Endothelial cell of hepatic sinusoid (primary cell): Measurements from ENCODE around the gene ATRX.
"Not testable (repeated sequence)": the region's sequence is repeated elsewhere in the genome, so short reads cannot be mapped to it uniquely, and the experiment has no call there.

Experiments
- in situ Hi-C: cut with HindIII; loops from 2 replicates; pipeline ENCODE4 v1.10.0; 2017; ENCODE audit warnings: low sequenced_read_pairs

ATRX gene, protein sequence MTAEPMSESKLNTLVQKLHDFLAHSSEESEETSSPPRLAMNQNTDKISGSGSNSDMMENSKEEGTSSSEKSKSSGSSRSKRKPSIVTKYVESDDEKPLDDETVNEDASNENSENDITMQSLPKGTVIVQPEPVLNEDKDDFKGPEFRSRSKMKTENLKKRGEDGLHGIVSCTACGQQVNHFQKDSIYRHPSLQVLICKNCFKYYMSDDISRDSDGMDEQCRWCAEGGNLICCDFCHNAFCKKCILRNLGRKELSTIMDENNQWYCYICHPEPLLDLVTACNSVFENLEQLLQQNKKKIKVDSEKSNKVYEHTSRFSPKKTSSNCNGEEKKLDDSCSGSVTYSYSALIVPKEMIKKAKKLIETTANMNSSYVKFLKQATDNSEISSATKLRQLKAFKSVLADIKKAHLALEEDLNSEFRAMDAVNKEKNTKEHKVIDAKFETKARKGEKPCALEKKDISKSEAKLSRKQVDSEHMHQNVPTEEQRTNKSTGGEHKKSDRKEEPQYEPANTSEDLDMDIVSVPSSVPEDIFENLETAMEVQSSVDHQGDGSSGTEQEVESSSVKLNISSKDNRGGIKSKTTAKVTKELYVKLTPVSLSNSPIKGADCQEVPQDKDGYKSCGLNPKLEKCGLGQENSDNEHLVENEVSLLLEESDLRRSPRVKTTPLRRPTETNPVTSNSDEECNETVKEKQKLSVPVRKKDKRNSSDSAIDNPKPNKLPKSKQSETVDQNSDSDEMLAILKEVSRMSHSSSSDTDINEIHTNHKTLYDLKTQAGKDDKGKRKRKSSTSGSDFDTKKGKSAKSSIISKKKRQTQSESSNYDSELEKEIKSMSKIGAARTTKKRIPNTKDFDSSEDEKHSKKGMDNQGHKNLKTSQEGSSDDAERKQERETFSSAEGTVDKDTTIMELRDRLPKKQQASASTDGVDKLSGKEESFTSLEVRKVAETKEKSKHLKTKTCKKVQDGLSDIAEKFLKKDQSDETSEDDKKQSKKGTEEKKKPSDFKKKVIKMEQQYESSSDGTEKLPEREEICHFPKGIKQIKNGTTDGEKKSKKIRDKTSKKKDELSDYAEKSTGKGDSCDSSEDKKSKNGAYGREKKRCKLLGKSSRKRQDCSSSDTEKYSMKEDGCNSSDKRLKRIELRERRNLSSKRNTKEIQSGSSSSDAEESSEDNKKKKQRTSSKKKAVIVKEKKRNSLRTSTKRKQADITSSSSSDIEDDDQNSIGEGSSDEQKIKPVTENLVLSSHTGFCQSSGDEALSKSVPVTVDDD (N-terminal part only)

DNA sequence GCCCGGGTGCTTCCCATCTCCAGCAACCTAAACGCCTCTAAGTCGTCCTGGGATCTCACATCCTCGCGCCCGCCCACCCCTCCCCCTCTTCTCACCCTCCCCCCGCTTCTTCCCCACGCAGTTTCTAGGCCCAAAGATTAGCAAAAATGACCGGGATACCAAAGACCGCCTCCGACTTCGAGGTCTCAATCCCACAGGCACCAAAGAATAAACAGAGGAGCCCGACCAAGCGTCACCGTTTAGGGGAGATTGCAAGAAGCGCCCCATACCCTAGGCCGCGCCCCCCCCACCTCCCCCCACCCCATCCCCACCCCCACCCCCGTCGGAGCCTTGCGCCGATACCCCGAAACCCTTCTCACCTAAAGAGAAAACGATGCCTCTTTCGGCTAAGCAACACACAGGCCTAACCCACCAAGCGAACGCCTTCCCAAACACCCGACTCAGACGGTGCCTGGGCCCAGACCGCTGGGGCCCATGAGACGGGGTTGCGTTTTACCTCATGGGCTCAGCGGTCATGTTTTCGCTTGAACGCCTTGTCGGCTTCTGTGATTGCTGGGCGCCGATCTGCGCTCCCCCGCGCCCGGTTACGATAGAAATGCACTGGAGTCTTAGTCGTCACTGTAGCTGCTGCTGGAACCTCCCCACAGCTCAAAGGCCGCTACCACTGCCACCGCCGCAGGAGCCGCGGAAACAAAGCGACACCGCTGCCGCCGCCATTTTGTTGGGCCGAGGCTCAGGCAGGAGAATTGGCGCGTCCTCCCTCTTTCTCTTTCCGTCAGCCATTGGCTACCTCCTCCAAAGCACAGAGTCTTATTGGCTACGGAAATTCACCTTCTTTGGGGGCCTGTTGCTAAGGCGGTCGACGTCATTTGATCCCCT, at the start of gene ATRX:
ATRX (minus strand) TSS at position 731 of the 879 bp plus-strand sequence; CDS start at position 516, 215 bp downstream.
- in situ Hi-C loops = no loop called here

DNA sequence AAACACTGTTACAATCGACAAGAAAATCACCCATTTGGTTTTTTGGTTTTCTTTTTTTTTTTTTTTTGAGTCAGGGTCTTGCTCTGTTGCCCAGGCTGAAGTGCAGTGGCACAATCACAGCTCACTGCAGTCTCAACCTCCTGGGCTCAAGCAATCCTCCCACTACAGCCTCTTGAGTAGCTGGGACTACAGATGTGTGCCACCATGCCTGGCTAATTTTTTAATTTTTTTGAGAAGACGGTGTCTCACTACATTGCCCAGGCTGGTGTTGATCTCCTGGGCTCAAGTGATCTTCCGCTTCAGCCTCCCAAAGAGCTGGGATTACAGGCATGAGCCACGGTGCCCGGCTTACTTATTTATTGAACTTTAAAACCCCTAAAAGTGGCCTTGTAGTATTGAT, 45.5 kb upstream of the ATRX start:
- in situ Hi-C loops = not testable (repeated sequence)

DNA sequence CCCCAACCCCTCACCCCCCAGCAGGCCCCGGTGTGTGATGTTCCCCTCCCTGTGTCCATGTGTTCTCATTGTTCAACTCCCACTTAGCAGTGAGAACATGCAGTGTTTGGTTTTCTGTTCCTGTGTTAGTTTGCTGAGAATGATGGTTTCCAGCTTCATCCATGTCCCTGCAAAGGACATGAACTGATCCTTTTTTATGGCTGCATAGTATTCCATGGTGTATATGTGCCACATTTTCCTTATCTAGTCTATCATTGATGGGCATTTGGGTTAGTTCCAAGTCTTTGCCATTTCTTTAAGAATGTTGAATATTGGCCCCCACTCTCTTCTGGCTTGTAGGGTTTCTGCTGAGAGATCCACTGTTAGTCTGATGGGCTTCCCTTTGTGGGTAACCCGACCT, 36.0 kb upstream of the ATRX start:
- in situ Hi-C loops = not testable (repeated sequence)

- in situ Hi-C loops = no loop called here
Measured at GRCh38 chrX:77820091-77820727, 34.2 kb upstream of the ATRX start.

GRCh38 chrX:77814210-77814609, 28.2 kb upstream of the ATRX start:
- in situ Hi-C loops = no loop called here

GRCh38 chrX:77802201-77802600, 16.2 kb upstream of the ATRX start:
- in situ Hi-C loops = no loop called here

GRCh38 chrX:77795124-77795523, 9.1 kb upstream of the ATRX start:
- in situ Hi-C loops = no loop called here

DNA sequence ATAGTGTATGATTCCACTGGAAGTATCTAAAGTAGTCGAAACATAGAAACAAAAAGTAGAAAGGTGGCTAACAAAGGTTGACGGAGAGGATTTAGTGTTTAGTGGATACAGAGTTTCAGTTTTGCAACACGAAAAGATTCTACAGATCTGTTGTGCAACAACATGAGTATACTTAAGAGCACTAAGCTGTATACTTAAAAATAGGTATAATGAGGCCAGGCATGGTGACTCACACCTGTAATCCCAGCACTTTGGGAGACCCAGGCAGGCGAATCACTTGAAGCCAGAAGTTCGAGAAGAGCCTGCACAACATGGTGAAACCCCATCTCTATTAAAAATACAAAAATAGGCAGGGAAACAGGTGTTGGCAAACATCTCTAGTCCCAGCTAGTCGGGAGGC, 7.9 kb upstream of the ATRX start:
- in situ Hi-C loops = no loop called here

- in situ Hi-C loops = no loop called here
Measured at GRCh38 chrX:77788050-77788449, 2.0 kb upstream of the ATRX start.

GRCh38 chrX:77786365-77786680, 307 bp upstream of the ATRX start:
- in situ Hi-C loops = no loop called here

DNA sequence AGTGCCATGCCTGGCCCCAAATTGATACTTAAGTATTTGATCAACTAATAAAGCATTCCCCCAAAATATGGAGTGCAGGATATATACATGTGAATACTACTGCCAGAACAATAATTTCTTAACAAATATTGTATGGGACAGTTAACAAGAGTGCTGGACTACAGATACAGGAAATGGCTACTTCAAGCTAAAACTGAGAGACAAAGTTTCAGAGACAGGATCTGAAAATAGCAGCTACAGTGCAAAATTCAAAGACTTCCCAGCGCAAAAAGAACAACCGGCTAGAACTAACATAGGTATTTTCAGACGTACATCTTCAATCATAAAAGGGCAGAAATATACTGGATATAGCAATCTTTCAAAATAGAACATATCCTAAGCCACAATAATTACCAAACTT, 6.3 kb downstream of the ATRX start:
- in situ Hi-C loops = no loop called here

DNA sequence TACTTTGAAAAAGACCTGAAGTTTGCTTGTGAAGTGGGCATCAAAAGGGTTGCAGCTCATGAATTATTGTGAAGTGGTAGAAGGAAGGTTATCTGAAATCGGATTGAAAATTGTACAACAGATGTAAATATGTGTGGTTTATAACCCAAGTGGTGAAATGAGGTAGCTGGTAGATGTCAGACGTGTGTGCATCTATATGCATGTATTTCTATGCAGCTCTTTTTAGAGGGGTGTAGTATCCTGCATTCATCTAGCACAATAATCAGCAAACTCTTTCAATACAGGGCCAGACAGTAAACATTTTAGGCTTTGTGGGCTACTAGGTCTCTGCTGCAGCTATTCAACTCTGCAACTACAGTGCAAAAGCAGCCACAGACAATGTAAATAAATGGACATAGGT, 9.4 kb downstream of the ATRX start:
- in situ Hi-C loops = no loop called here

- in situ Hi-C loops = no loop called here
Measured at GRCh38 chrX:77771601-77772000, 14.4 kb downstream of the ATRX start.

GRCh38 chrX:77768787-77769186, 17.2 kb downstream of the ATRX start:
- in situ Hi-C loops = no loop called here

DNA sequence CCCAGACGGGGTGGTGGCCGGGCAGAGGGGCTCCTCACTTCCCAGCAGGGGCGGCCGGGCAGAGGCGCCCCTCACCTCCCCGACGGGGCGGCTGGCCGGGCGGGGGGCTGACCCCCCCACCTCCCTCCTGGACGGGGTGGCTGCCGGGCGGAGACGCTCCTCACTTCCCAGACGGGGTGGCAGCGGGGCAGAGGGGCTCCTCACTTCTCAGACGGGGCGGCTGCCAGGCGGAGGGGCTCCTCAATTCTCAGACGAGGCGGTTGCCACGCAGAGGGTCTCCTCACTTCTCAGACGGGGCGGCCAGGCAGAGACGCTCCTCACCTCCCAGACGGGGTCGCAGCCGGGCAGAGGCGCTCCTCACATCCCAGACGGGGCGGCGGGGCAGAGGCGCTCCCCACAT, 19.8 kb downstream of the ATRX start:
- in situ Hi-C loops = not testable (repeated sequence)

DNA sequence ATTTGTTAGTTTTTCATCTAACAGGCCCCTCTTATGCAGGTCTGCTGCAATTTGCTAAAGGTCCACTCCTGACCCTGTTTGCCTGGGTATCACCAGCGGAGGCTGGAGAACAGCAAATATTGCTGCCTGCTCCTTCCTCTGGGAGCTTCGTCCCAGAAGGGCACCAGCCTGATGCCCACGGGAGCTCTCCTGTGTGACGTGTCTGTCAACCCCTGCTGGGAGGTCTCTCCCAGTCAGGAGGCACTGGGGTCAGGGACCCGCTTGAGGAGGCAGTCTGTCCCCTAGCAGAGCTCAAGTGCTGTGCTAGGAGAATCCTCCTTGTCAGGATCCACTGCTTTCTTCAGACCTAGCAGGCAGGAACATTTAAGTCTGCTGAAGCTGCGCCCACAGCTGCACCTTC, 30.5 kb downstream of the ATRX start:
- in situ Hi-C loops = no loop called here

DNA sequence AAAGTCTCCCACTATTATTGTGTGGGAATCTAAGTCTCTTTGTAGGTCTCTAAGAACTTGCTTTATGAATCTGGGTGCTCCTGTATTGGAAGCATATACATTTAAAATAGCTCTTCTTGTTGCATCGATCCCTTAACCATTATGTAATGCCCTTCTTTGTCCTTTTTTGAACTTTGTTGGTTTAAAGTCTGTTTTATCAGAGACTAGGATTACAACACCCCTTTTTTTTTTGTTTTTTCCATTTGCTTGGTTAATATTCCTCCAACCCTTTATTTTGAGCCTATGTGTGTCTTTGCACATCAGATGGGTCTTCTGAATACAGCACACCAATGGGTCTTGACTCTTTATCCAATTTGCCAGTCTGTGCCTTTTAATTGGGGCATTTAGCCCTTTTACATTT, 32.1 kb downstream of the ATRX start:
- in situ Hi-C loops = not testable (repeated sequence)

GRCh38 chrX:77749695-77750094, 36.3 kb downstream of the ATRX start:
- in situ Hi-C loops = no loop called here

- in situ Hi-C loops = no loop called here
Measured at GRCh38 chrX:77743720-77744119, 42.3 kb downstream of the ATRX start.
